Gastroesophageal sphincter (tissue), 4 donors: Measurements from ENCODE around the gene LUC7L3. TPM values are rescaled to one million over a fixed set of nuclear protein-coding genes. Genes with fewer than 3 reads are reported as not detected.
A peak's percentile ranks its signal among the peaks of the same experiment; 100 is the strongest.

Source experiments
- ATAC-seq: fragments of 150-250 bp; one replicate; pipeline ENCODE4 v1.9.1; 2016; ENCODE audit warnings: mild to moderate bottlenecking, moderate library complexity
- H3K27ac ChIP-seq, 4 donors: fragments of 200-600 bp; sonication (generic) in 3 of 4; 1 replicate in 3 of 4; 2 replicates in 1 of 4; pipeline ENCODE4 v1.5.1; 2016 to 2019
- H3K27me3 ChIP-seq: fragments of 200-600 bp; sonication (generic); one replicate; pipeline ENCODE4 v1.5.1; 2019
- H3K36me3 ChIP-seq, 2 donors: fragments of 200-600 bp; sonication (generic); one replicate each; pipeline ENCODE4 v1.5.1; 2019; ENCODE audit warnings: control low read depth in 1 of 2
- H3K4me1 ChIP-seq, 3 donors: fragments of 200-600 bp; sonication (generic); 1 replicate in 2 of 3; 2 replicates in 1 of 3; pipeline ENCODE4 v1.5.1; 2016 to 2019; ENCODE audit warnings: control low read depth in 2 of 3
- H3K4me3 ChIP-seq, 2 donors: fragments of 200-600 bp; sonication (generic); one replicate each; pipeline ENCODE4 v1.5.1; 2019; ENCODE audit warnings: mild to moderate bottlenecking in 1 of 2, moderate library complexity in 1 of 2
- H3K9me3 ChIP-seq, 3 donors: fragments of 200-600 bp; sonication (generic); one replicate each; pipeline ENCODE4 v1.5.1; 2017 to 2019; ENCODE audit warnings: control low read depth in 2 of 3
- CTCF ChIP-seq, 4 experiments: fragments of 200-600 bp in 2 of 4; fragments of 450-650 bp in 2 of 4; sonication (generic) in 1 of 4; IDR thresholded peaks; one replicate each; pipeline ENCODE4 v1.5.1; 2017 to 2019; ENCODE audit warnings: antibody characterized with exemption in 4 of 4, mild to moderate bottlenecking in 2 of 4, moderate library complexity in 2 of 4
- EP300 ChIP-seq: sonication (generic); formaldehyde crosslinking; IDR thresholded peaks from one replicate; pipeline ENCODE4 v1.6.1; 2017; ENCODE audit warnings: antibody characterized with exemption, mild to moderate bottlenecking
- POLR2A ChIP-seq, 2 donors: fragments of 450-650 bp; IDR thresholded peaks; one replicate each; pipeline ENCODE4 v1.6.1; 2017; ENCODE audit warnings: antibody characterized with exemption in 2 of 2, mild to moderate bottlenecking in 2 of 2, moderate library complexity in 1 of 2
- POLR2AphosphoS5 ChIP-seq: sonication (generic); formaldehyde crosslinking; IDR thresholded peaks from one replicate; pipeline ENCODE4 v1.6.1; 2017; ENCODE audit warnings: antibody characterized with exemption
- WGBS, 2 donors: methylation state at CpG; one replicate each; pipeline ENCODE4 v1.1.5; 2018; ENCODE audit warnings: low coverage in 1 of 2; 5-methylcytosine and 5-hydroxymethylcytosine counted together
- total RNA-seq, 4 donors: library from RNA; depleted of rRNA; stranded (reverse); fragments of >200 nt; gene quantifications; one replicate each; pipeline ENCODE4 v1.1.0, GENCODE V29; 2016

Gene LUC7L3
- total RNA-seq, 4 donors from 2014 or later, result 40.1 to 134 (median 54.6) TPM

GRCh38 chr17:50692448-50693035, 26.9 kb upstream of the LUC7L3 start:
- ATAC-seq, result no peak

GRCh38 chr17:50693036-50693682, 26.2 kb upstream of the LUC7L3 start:
- Histone ChIP-seq H3K9me3 (no peaks in the 10 kb centered on the region), H3K27ac (peak overlapping the region; percentile 32 to 68 (median 60)), H3K36me3 (peaks cover 10 to 55% of the 10 kb centered on the region in 2 donors), H3K4me1 (peaks cover 0 to 66% (median 7%) of the 10 kb centered on the region in 3 donors), H3K27me3 (no peaks in the 10 kb centered on the region), H3K4me3 (no peak overlapping the region)
- ATAC-seq, result no peak
- 61 to 87% methylated on average over 3 to 5 of the region's 5 CpGs for WGBS, 2 donors
- no peak for TF ChIP-seq POLR2AphosphoS5
- no peak for TF ChIP-seq CTCF (IDR thresholded peaks at IDR 0.05)
- TF ChIP-seq EP300, result no peak
- TF ChIP-seq POLR2A (IDR thresholded peaks at IDR 0.05), result no peak

More at GRCh38 chr17:50692448-50693035, 26.9 kb upstream of the LUC7L3 start:
- Histone ChIP-seq H3K4me3 (no peak overlapping the region), H3K36me3 (peaks cover 7 to 49% of the 10 kb centered on the region in 2 donors), H3K9me3 (no peaks in the 10 kb centered on the region), H3K27me3 (no peaks in the 10 kb centered on the region), H3K27ac (peak overlapping the region; percentile 32 to 68 (median 56)), H3K4me1 (peaks cover 0 to 66% (median 7%) of the 10 kb centered on the region in 3 donors)
- TF ChIP-seq POLR2A (IDR thresholded peaks at IDR 0.05) (no peak), CTCF (IDR thresholded peaks at IDR 0.05) (no peak), POLR2AphosphoS5 (peak; percentile 19)
- 58 to 69% methylated on average over 6 of the region's 6 CpGs for WGBS, 2 donors

- Histone ChIP-seq H3K4me3 (no peak overlapping the region), H3K27me3 (no peaks in the 10 kb centered on the region), H3K4me1 (peaks cover 0 to 52% (median 7%) of the 10 kb centered on the region in 3 donors), H3K9me3 (no peaks in the 10 kb centered on the region), H3K36me3 (peaks cover 10 to 79% of the 10 kb centered on the region in 2 donors), H3K27ac (no peak overlapping the region)
- TF ChIP-seq EP300 (no peak), CTCF (IDR thresholded peaks at IDR 0.05) (no peak)
- no peak for ATAC-seq
- WGBS, 2 donors, result 89 to 92% methylated on average over 3 of the region's 3 CpGs
Measured at GRCh38 chr17:50696365-50696879, 23.0 kb upstream of the LUC7L3 start.

- Histone ChIP-seq H3K4me1 (peaks cover 0 to 52% (median 4%) of the 10 kb centered on the region in 3 donors), H3K27ac (no peak overlapping the region), H3K36me3 (peaks cover 10 to 79% of the 10 kb centered on the region in 2 donors), H3K27me3 (no peaks in the 10 kb centered on the region), H3K4me3 (no peak overlapping the region), H3K9me3 (no peaks in the 10 kb centered on the region)
- no peak for ATAC-seq
- WGBS, 2 donors, result 49 to 76% methylated on average over 3 of the region's 3 CpGs
- no peak for TF ChIP-seq POLR2A (IDR thresholded peaks at IDR 0.05)
- no peak for TF ChIP-seq EP300
- TF ChIP-seq CTCF (IDR thresholded peaks at IDR 0.05), result no peak
- no peak for TF ChIP-seq POLR2AphosphoS5
Measured at GRCh38 chr17:50697062-50697461, 22.3 kb upstream of the LUC7L3 start.
